HepG2 (cell line): ENCODE measurements around the gene SLCO3A1. TPM values are rescaled to one million over a fixed set of nuclear protein-coding genes. Genes with fewer than 3 reads are reported as not detected.

Experiments
- ATAC-seq: fragments of 200-7000 bp; cut with Tn5 transposase; 3 replicates; pipeline ENCODE4 v1.9.1; 2020; ENCODE audit warnings: mild to moderate bottlenecking, moderate library complexity
- BruUV-seq: library from RNA; stranded (reverse); fragments of 400-500 nt; replicated peaks from 2 replicates; lab custom pipeline; 2021; lab: Mats Ljungman, UMichigan
- CTCF ChIA-PET: fragments of 300-600 bp; formaldehyde crosslinking; extraction: SDS; loops from one replicate; lab custom pipeline; 2021; ENCODE audit warnings: low total read pairs, inconsistent platforms, low intra/inter-chr PET ratio; lab: Yijun Ruan, JAX
- POLR2A ChIA-PET: fragments of 350-600 bp; sonication (Branson Sonifier 250); formaldehyde crosslinking; loops from one replicate; lab custom pipeline; 2020; ENCODE audit warnings: antibody characterized with exemption, inconsistent platforms; lab: Yijun Ruan, JAX
- DNase-seq: peaks from one replicate; pipeline ENCODE4 v3.0.0-alpha.2; 2015; ENCODE audit warnings: low spot score
- FAIRE-seq: peaks from 3 replicates; lab custom pipeline; 2011; peaks lifted over from hg19 to GRCh38; lab: Jason Lieb, UNC
- H2AFZ ChIP-seq: one replicate; pipeline ENCODE4 v1.6.1; 2011; ENCODE audit warnings: low read length, inconsistent platforms
- H3K27ac ChIP-seq: fragments of 300-600 bp; 3 replicates; pipeline ENCODE4 v1.8.0; 2011; ENCODE audit warnings: mixed run types, mild to moderate bottlenecking, mixed read lengths, low read length, inconsistent platforms; ENCODE audit not compliant: insufficient read depth; ENCODE audit errors: extremely low read length
- H3K27me3 ChIP-seq, 2 experiments: fragments of 200-600 bp in 1 of 2; 2 replicates in 1 of 2; 3 replicates in 1 of 2; pipeline versions ENCODE4 v1.6.0 to v1.8.0; 2011; ENCODE audit warnings: low read length in 2 of 2, mild to moderate bottlenecking in 2 of 2, moderate library complexity in 2 of 2, inconsistent platforms in 1 of 2; ENCODE audit not compliant: insufficient read depth in 2 of 2, control insufficient read depth in 1 of 2
- H3K36me3 ChIP-seq, 2 experiments: fragments of 200-600 bp in 1 of 2; replicated peaks in 1 of 2; 2 replicates in 1 of 2; 3 replicates in 1 of 2; pipeline versions ENCODE4 v1.5.1 to v1.8.0; 2011; ENCODE audit warnings: low read length in 2 of 2, inconsistent platforms in 1 of 2; ENCODE audit not compliant: insufficient read depth in 2 of 2, control insufficient read depth in 1 of 2
- H3K4me1 ChIP-seq: 2 replicates; pipeline ENCODE4 v1.5.1; 2012; ENCODE audit warnings: low read length, inconsistent platforms; ENCODE audit not compliant: insufficient read depth
- H3K4me2 ChIP-seq: 2 replicates; pipeline ENCODE4 v1.6.0; 2011; ENCODE audit warnings: low read depth, low read length, inconsistent platforms
- H3K4me3 ChIP-seq, 3 experiments: fragments of 200-600 bp in 1 of 3; sonication (generic), shearing (Covaris generic) in 1 of 3; replicated peaks in 1 of 3; 2 replicates each; pipeline ENCODE4 v1.5.1; 2011 to 2016; ENCODE audit warnings: low read length in 3 of 3, inconsistent platforms in 2 of 3, low read depth in 2 of 3, mild to moderate bottlenecking in 2 of 3, control low read depth in 1 of 3, mixed read lengths in 1 of 3; ENCODE audit not compliant: insufficient read depth in 1 of 3
- H3K79me2 ChIP-seq: one replicate; pipeline ENCODE4 v1.6.1; 2011; ENCODE audit warnings: low read length, inconsistent platforms; ENCODE audit not compliant: insufficient read depth
- H3K9ac ChIP-seq: 2 replicates; pipeline ENCODE4 v1.6.0; 2011; ENCODE audit warnings: mild to moderate bottlenecking, low read depth, low read length, inconsistent platforms; ENCODE audit not compliant: insufficient read depth
- H3K9me3 ChIP-seq: 2 replicates; pipeline ENCODE4 v1.5.1; 2012; ENCODE audit warnings: mild to moderate bottlenecking, low read length
- H4K20me1 ChIP-seq: 2 replicates; pipeline ENCODE4 v1.6.0; 2011; ENCODE audit warnings: inconsistent platforms, mild to moderate bottlenecking, low read length, moderate library complexity; ENCODE audit not compliant: insufficient read depth
- FOXK2 ChIP-seq: fragments of 450-650 bp; IDR thresholded peaks from 2 replicates; pipeline ENCODE4 v1.6.1; 2016
- SAFB2 ChIP-seq: sonication (generic); formaldehyde crosslinking; IDR thresholded peaks from 2 replicates; pipeline ENCODE4 v1.5.1; 2020; ENCODE audit warnings: missing genetic modification reagents, low read depth, mild to moderate bottlenecking, borderline replicate concordance
- SALL2 ChIP-seq: sonication (generic); formaldehyde crosslinking; IDR thresholded peaks from 2 replicates; pipeline ENCODE4 v1.8.1; 2023; ENCODE audit warnings: mild to moderate bottlenecking, missing genetic modification reagents, inconsistent platforms
- SMAD3 ChIP-seq: sonication (generic); formaldehyde crosslinking; IDR thresholded peaks from 2 replicates; pipeline ENCODE4 v1.4.0; 2020; ENCODE audit warnings: missing genetic modification reagents
- TIGD3 ChIP-seq: sonication (generic); formaldehyde crosslinking; IDR thresholded peaks from 2 replicates; pipeline ENCODE4 v1.5.1; 2020; ENCODE audit warnings: mild to moderate bottlenecking, missing genetic modification reagents, borderline replicate concordance
- ZFP36L2 ChIP-seq: sonication (generic); formaldehyde crosslinking; IDR thresholded peaks from 2 replicates; pipeline ENCODE4 v1.4.0; 2020; ENCODE audit warnings: missing genetic modification reagents
- ZNF546 ChIP-seq: sonication (generic); formaldehyde crosslinking; conservative IDR thresholded peaks from 2 replicates; pipeline ENCODE4 v1.8.1; 2023; ENCODE audit warnings: mild to moderate bottlenecking, missing genetic modification reagents
- ZNF781 ChIP-seq: sonication (generic); formaldehyde crosslinking; IDR thresholded peaks from 2 replicates; pipeline ENCODE4 v1.5.1; 2020; ENCODE audit warnings: borderline replicate concordance, mild to moderate bottlenecking, missing genetic modification reagents; ENCODE audit errors: not compliant biosample characterization
- WGBS: methylation state at CpG from one replicate; pipeline ENCODE4 v1.1.6; 2017; ENCODE audit warnings: low lambda C conversion rate; 5-methylcytosine and 5-hydroxymethylcytosine counted together
- in situ Hi-C: cut with HindIII; loops from 2 replicates; pipeline ENCODE4 v1.10.0; 2017; ENCODE audit warnings: low pct_unique_long_range_greater_than_20kb; ENCODE audit not compliant: extremely low pct_ligation_motif_present
- intact Hi-C: fragments of 100-400 bp; cut with micrococcal nuclease; formaldehyde crosslinking; loops from one replicate; pipeline ENCODE4 v1.10.0; 2022; ENCODE audit not compliant: unreplicated experiment
- polyA plus RNA-seq, 8 experiments: library from polyadenylated mRNA; depleted of rRNA in 3 of 8; stranded (reverse) in 7 of 8; unstranded in 1 of 8; fragments of >200 nt; fragmentation: Illumina TruSeq in 4 of 8; extraction: Trizol in 4 of 8; gene quantifications; 2 replicates each; pipeline versions ENCODE4 v1.2.1 to v1.2.3, GENCODE V29; 2011 to 2016; ENCODE audit warnings: low read depth in 4 of 8, missing spikeins in 1 of 8, mixed read lengths in 1 of 8; ENCODE audit not compliant: insufficient read depth in 1 of 8
- total RNA-seq, 5 experiments: library from RNA; depleted of rRNA; stranded (reverse); fragments of >200 nt; fragmentation: Illumina TruSeq; extraction: Trizol; gene quantifications; 2 replicates each; pipeline ENCODE4 v1.2.3, GENCODE V29; 2016; ENCODE audit warnings: low read depth in 1 of 5
- TF ChIP-seq, protein P1 (sequence below): fragments of 450-650 bp; IDR thresholded peaks from 2 replicates; pipeline ENCODE4 v1.6.1; 2017; ENCODE audit warnings: mild to moderate bottlenecking
- TF ChIP-seq, protein P2 (sequence below): sonication (generic); formaldehyde crosslinking; IDR thresholded peaks from 2 replicates; pipeline ENCODE4 v1.5.0; 2020; ENCODE audit warnings: mild to moderate bottlenecking, low read depth, missing genetic modification reagents, borderline replicate concordance

SLCO3A1 gene
- total and polyA plus RNA-seq, 2 of the 13 experiments (the other 11 are each of a cell fraction or from before 2014, with no cell fraction given), result 0.02 TPM; not detected in 1

DNA sequence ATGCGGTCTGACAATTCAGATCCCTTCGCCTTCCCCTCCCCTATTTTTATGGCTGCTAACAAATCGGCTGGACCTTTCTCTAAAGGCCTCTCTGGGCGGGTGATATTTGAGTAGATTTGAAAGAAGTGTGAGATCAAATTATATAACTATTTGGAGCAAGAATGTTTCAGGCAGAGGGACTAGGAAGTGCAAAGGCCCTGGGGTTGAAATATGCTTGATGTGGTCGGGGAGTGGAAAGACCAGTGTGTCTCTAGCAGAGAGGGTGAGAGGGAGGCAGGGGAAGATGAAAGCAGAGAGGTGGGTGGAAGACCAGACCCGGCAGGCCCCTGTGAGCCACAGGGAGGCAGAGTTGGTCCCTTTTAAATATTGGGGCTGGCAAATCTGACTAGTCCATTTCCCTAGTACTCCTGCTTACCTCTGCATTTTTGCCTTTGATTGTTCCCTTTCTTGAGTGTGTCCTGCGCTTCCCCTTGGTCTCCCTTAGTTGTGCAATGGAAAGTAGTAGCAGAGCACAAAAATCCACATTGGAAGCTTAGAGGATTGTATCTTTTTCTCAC is 32.3 kb downstream of the SLCO3A1 start:
- POLR2A ChIA-PET, result no interaction called here
- FAIRE-seq (no peak), ATAC-seq (no peak), DNase-seq (no peak)
- 17% methylated on average over 7 of the region's 7 CpGs for WGBS
- Histone ChIP-seq H2AFZ (no peak overlapping the region), H3K9ac (no peak overlapping the region), H3K9me3 (no peaks in the 10 kb centered on the region), H3K27me3 (peaks cover 0 to 5% of the 10 kb centered on the region in 2 experiments; a peak in 1 of 5 replicates), H3K27ac (no peak overlapping the region), H3K4me3 (no peak overlapping the region), H4K20me1 (no peaks in the 10 kb centered on the region), H3K4me2 (no peak overlapping the region), H3K36me3 (no peaks in the 10 kb centered on the region), H3K4me1 (no peaks in the 10 kb centered on the region), H3K79me2 (no peaks in the 10 kb centered on the region)
- intact Hi-C loops, result no loop called here
- in situ Hi-C loops, result no loop called here
- TF ChIP-seq ZNF781 (no peak), TIGD3 (no peak), FOXK2 (no peak), ZNF546 (CRISPR knock-in tag) (no peak), SAFB2 (CRISPR knock-in tag) (no peak), SALL2 (CRISPR knock-in tag) (no peak), SMAD3 (CRISPR knock-in tag) (no peak), ZFP36L2 (no peak)
- TF ChIP-seq, protein P1, sequence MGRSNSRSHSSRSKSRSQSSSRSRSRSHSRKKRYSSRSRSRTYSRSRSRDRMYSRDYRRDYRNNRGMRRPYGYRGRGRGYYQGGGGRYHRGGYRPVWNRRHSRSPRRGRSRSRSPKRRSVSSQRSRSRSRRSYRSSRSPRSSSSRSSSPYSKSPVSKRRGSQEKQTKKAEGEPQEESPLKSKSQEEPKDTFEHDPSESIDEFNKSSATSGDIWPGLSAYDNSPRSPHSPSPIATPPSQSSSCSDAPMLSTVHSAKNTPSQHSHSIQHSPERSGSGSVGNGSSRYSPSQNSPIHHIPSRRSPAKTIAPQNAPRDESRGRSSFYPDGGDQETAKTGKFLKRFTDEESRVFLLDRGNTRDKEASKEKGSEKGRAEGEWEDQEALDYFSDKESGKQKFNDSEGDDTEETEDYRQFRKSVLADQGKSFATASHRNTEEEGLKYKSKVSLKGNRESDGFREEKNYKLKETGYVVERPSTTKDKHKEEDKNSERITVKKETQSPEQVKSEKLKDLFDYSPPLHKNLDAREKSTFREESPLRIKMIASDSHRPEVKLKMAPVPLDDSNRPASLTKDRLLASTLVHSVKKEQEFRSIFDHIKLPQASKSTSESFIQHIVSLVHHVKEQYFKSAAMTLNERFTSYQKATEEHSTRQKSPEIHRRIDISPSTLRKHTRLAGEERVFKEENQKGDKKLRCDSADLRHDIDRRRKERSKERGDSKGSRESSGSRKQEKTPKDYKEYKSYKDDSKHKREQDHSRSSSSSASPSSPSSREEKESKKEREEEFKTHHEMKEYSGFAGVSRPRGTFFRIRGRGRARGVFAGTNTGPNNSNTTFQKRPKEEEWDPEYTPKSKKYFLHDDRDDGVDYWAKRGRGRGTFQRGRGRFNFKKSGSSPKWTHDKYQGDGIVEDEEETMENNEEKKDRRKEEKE, result no peak
- TF ChIP-seq, protein P2, sequence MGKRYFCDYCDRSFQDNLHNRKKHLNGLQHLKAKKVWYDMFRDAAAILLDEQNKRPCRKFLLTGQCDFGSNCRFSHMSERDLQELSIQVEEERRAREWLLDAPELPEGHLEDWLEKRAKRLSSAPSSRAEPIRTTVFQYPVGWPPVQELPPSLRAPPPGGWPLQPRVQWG (CRISPR knock-in tag), result no peak
- BruUV-seq, result no TSS peak
- CTCF ChIA-PET, result no interaction called here
